OCI-LY1 (cell line): Measurements from ENCODE around the gene IDH3A.

ENCODE experiments used
- H2AFZ ChIP-seq: fragments of 200-600 bp; sonication (generic), shearing (Covaris generic); 2 replicates; pipeline ENCODE4 v1.6.0; 2014; ENCODE audit warnings: antibody characterized with exemption, mild to moderate bottlenecking, low read length
- H3F3A ChIP-seq: fragments of 200-600 bp; sonication (generic), shearing (Covaris generic); 2 replicates; pipeline ENCODE4 v1.6.0; 2014; ENCODE audit warnings: mild to moderate bottlenecking, antibody characterized with exemption, low read length, moderate library complexity; ENCODE audit not compliant: insufficient read depth
- H3K27ac ChIP-seq: fragments of 200-600 bp; sonication (generic); 2 replicates; pipeline ENCODE4 v1.5.1; 2014; ENCODE audit warnings: low read length, mixed run types, mild to moderate bottlenecking, low read depth; ENCODE audit not compliant: poor library complexity, severe bottlenecking
- H3K27me3 ChIP-seq: fragments of 200-600 bp; sonication (generic); 2 replicates; pipeline ENCODE4 v1.6.0; 2014; ENCODE audit warnings: antibody characterized with exemption, mild to moderate bottlenecking, low read length, moderate library complexity; ENCODE audit not compliant: insufficient read depth
- H3K36me3 ChIP-seq: fragments of 200-600 bp; sonication (generic); 2 replicates; pipeline ENCODE4 v1.6.1; 2014; ENCODE audit warnings: mild to moderate bottlenecking, antibody characterized with exemption, low read length, moderate library complexity, mixed read lengths; ENCODE audit not compliant: insufficient read depth
- H3K4me1 ChIP-seq: fragments of 200-600 bp; sonication (generic); 2 replicates; pipeline ENCODE4 v1.5.1; 2014; ENCODE audit warnings: mild to moderate bottlenecking, low read length, moderate library complexity; ENCODE audit not compliant: insufficient read depth, severe bottlenecking
- H3K4me2 ChIP-seq: fragments of 200-600 bp; sonication (generic), shearing (Covaris generic); 2 replicates; pipeline ENCODE4 v1.6.1; 2014; ENCODE audit warnings: low read length
- H3K4me3 ChIP-seq: fragments of 200-600 bp; sonication (generic); 2 replicates; pipeline ENCODE4 v1.5.1; 2014; ENCODE audit warnings: low read length, low read depth, mild to moderate bottlenecking, mixed read lengths; ENCODE audit not compliant: poor library complexity, severe bottlenecking
- H3K79me2 ChIP-seq: fragments of 200-600 bp; shearing (Covaris generic); 2 replicates; pipeline ENCODE4 v1.6.1; 2016; ENCODE audit warnings: mixed run types, low read length, mixed read lengths; ENCODE audit not compliant: insufficient read depth
- H3K9ac ChIP-seq: fragments of 200-600 bp; sonication (generic), shearing (Covaris generic); 2 replicates; pipeline ENCODE4 v1.6.1; 2014; ENCODE audit warnings: mild to moderate bottlenecking, low read length, mixed read lengths
- H3K9me2 ChIP-seq: fragments of 200-600 bp; sonication (generic), shearing (Covaris generic); 2 replicates; pipeline ENCODE4 v1.6.1; 2014; ENCODE audit warnings: low read depth, mild to moderate bottlenecking, low read length, mixed read lengths
- H3K9me3 ChIP-seq: fragments of 200-600 bp; shearing (Covaris generic); 2 replicates; pipeline ENCODE4 v1.6.1; 2014; ENCODE audit warnings: low read length, mixed read lengths
- H4K20me1 ChIP-seq: fragments of 200-600 bp; sonication (generic), shearing (Covaris generic); 2 replicates; pipeline ENCODE4 v1.6.0; 2016; ENCODE audit warnings: mild to moderate bottlenecking, low read length; ENCODE audit not compliant: insufficient read depth
- EZH2 ChIP-seq: fragments of 200-600 bp; sonication (generic), shearing (Covaris generic); IDR thresholded peaks from 2 replicates; pipeline ENCODE4 v1.8.0; 2017; ENCODE audit warnings: borderline replicate concordance, mixed run types, mild to moderate bottlenecking, antibody characterized with exemption, low read length, moderate library complexity, mixed read lengths
- TF ChIP-seq, protein P1 (sequence below): fragments of 200-600 bp; sonication (generic), shearing (Covaris generic); IDR thresholded peaks from 2 replicates; pipeline ENCODE4 v1.5.1; 2017; ENCODE audit warnings: mild to moderate bottlenecking, antibody characterized with exemption, low read length, moderate library complexity, mixed read lengths

Gene IDH3A

DNA sequence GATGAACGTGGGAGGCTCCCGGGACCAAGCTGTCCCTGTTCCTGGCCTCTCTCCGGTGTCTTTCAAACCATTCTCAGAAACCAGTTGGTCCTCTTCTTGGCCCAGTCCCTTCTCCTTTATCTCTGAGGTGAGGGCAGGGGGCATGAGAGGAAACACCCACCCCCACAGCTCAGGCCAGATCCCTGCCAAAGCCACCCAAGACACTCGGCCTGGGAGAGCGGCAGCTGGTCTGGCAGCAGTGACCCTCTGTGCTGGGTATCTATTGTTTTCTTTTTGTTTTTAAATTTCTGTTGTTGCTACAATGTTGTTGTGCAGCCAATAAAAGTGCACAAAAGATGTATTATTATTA lies 57.9 kb downstream of the IDH3A start:
- H3K9me3 ChIP-seq: no peaks in the 10 kb centered on the region
- H3K4me2 ChIP-seq: no peak overlapping the region
- H3F3A ChIP-seq: no peaks in the 10 kb centered on the region
- no peak overlapping the region for H3K4me3 ChIP-seq
- H3K9ac ChIP-seq: no peak overlapping the region
- H3K4me1 ChIP-seq: no peaks in the 10 kb centered on the region
- H3K27me3 ChIP-seq: 0 out of 2 replicates have a peak, but pooled peaks cover 5% of the 10 kb centered on the region
- no peak overlapping the region for H3K27ac ChIP-seq
- no peak for TF ChIP-seq EZH2
- TF ChIP-seq, protein P1, sequence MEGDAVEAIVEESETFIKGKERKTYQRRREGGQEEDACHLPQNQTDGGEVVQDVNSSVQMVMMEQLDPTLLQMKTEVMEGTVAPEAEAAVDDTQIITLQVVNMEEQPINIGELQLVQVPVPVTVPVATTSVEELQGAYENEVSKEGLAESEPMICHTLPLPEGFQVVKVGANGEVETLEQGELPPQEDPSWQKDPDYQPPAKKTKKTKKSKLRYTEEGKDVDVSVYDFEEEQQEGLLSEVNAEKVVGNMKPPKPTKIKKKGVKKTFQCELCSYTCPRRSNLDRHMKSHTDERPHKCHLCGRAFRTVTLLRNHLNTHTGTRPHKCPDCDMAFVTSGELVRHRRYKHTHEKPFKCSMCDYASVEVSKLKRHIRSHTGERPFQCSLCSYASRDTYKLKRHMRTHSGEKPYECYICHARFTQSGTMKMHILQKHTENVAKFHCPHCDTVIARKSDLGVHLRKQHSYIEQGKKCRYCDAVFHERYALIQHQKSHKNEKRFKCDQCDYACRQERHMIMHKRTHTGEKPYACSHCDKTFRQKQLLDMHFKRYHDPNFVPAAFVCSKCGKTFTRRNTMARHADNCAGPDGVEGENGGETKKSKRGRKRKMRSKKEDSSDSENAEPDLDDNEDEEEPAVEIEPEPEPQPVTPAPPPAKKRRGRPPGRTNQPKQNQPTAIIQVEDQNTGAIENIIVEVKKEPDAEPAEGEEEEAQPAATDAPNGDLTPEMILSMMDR: no peak
- no peaks in the 10 kb centered on the region for H3K9me2 ChIP-seq
- H2AFZ ChIP-seq: no peak overlapping the region
- no peaks in the 10 kb centered on the region for H4K20me1 ChIP-seq
- H3K36me3 ChIP-seq: no peaks in the 10 kb centered on the region
- no peaks in the 10 kb centered on the region for H3K79me2 ChIP-seq

DNA sequence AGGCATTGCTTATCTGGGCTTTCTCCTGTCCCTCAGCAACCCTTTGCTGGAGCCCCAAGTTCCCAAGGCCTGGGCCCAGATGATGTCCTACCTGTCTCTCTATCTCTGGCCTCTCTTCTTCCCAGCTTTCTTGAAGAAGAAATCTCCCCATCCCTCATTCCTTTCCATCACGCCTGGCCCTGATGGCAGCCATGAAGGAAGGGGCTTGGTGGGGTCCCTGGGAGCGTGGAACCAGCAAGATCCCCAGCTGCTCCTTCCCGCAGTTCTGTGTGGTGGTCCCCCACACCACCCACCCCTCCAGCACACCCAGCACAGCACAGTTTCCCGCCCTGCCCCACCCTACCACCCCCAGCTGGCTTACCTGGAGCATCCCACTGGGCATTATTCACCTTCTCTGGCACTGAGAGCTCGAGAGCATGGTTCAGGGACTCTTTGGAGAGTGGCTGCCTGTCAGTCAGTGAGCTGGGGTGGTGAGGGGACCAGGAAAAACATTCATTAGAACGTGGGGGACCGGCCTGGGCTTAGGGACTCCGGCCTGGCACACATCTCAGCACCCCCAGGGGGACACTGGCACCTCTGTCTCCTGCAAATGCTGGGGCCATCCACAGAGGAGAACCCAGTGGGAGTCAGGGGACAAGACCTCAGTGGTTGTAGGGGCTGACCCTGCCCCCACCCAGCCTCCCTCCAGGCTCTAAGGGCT lies 58.6 kb downstream of the IDH3A start:
- H3K9me3 ChIP-seq: no peaks in the 10 kb centered on the region
- H3K27ac ChIP-seq: no peak overlapping the region
- H4K20me1 ChIP-seq: no peaks in the 10 kb centered on the region
- H3K79me2 ChIP-seq: no peaks in the 10 kb centered on the region
- no peaks in the 10 kb centered on the region for H3K36me3 ChIP-seq
- no peak overlapping the region for H3K4me2 ChIP-seq
- H3K4me3 ChIP-seq: no peak overlapping the region
- H3K9ac ChIP-seq: no peak overlapping the region
- H2AFZ ChIP-seq: no peak overlapping the region
- no peaks in the 10 kb centered on the region for H3K9me2 ChIP-seq
- H3K27me3 ChIP-seq: 0 out of 2 replicates have a peak, but pooled peaks cover 5% of the 10 kb centered on the region
- no peaks in the 10 kb centered on the region for H3K4me1 ChIP-seq
- TF ChIP-seq, protein P1: no peak
- no peak for TF ChIP-seq EZH2
- H3F3A ChIP-seq: no peaks in the 10 kb centered on the region

DNA sequence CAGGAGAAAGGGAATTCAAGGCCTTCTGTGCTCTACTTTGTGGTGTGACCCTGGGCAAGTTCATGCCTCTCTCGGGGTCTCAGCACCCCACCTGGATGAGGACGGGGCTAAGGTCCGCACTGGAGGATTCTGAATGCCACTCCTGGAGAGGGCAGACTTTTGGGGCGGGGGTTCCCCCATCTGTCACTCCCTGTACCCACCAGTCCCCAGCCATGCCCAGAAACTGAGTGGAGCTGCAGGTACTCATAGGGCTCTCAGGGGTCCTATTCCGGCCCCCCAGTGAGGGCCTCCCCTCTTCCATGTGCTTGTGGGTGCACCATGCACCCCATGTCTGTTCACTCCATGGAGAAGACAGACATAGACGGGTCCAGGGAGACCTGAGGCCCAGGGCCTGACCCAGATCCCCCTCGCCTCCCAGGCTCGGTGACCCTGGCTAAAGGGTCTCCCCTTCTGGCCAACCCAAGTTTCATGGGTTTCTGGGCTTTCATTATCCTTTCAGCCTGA lies 59.2 kb downstream of the IDH3A start:
- Histone ChIP-seq H4K20me1 (no peaks in the 10 kb centered on the region), H3F3A (no peaks in the 10 kb centered on the region), H3K9me3 (no peaks in the 10 kb centered on the region), H3K27ac (no peak overlapping the region), H3K36me3 (no peaks in the 10 kb centered on the region), H3K4me3 (no peak overlapping the region), H3K9ac (no peak overlapping the region), H3K4me2 (no peak overlapping the region), H3K9me2 (no peaks in the 10 kb centered on the region), H3K79me2 (no peaks in the 10 kb centered on the region), H2AFZ (no peak overlapping the region), H3K4me1 (no peaks in the 10 kb centered on the region), H3K27me3 (0 out of 2 replicates have a peak, but pooled peaks cover 5% of the 10 kb centered on the region)
- TF ChIP-seq EZH2: no peak
- TF ChIP-seq, protein P1: no peak
